GM21367 (cell line): ENCODE results near the gene ABLIM1.

Experiments
- ATAC-seq: cut with Tn5 transposase; IDR thresholded peaks from one replicate; pipeline ENCODE4 v1.9.1; 2021; ENCODE audit not compliant: unreplicated experiment

The ABLIM1 gene

GRCh38 chr10:114648368-114648767 is 9.7 kb downstream of the ABLIM1 start:
- ATAC-seq: no peak

GRCh38 chr10:114647545-114648138 is 10.4 kb downstream of the ABLIM1 start:
- no peak for ATAC-seq

GRCh38 chr10:114646426-114646825 is 11.6 kb downstream of the ABLIM1 start:
- no peak for ATAC-seq

GRCh38 chr10:114645706-114646105 is 12.4 kb downstream of the ABLIM1 start:
- ATAC-seq: no peak

GRCh38 chr10:114643158-114643557 is 14.9 kb downstream of the ABLIM1 start:
- ATAC-seq: no peak

- ATAC-seq: no peak
These were observed 15.3 kb downstream of the ABLIM1 start for GRCh38 chr10:114642729-114643128.

GRCh38 chr10:114638821-114639625 is 19.1 kb downstream of the ABLIM1 start:
- ATAC-seq: no peak

- ATAC-seq: no peak
These were observed 22.1 kb downstream of the ABLIM1 start for GRCh38 chr10:114635797-114636550.

- ATAC-seq: no peak
These were observed 23.0 kb downstream of the ABLIM1 start for GRCh38 chr10:114635101-114635500.

GRCh38 chr10:114634609-114634979 is 23.5 kb downstream of the ABLIM1 start:
- ATAC-seq: no peak

GRCh38 chr10:114632869-114633715 is 25.0 kb downstream of the ABLIM1 start:
- no peak for ATAC-seq

- no peak for ATAC-seq
These were observed 26.2 kb downstream of the ABLIM1 start for GRCh38 chr10:114631666-114632417.

- no peak for ATAC-seq
These were observed 26.9 kb downstream of the ABLIM1 start for GRCh38 chr10:114631090-114631665.

GRCh38 chr10:114629824-114630730 is 28.0 kb downstream of the ABLIM1 start:
- ATAC-seq: no peak

GRCh38 chr10:114629083-114629823 is 28.8 kb downstream of the ABLIM1 start:
- ATAC-seq: no peak

GRCh38 chr10:114628106-114628505 is 30.0 kb downstream of the ABLIM1 start:
- no peak for ATAC-seq

- ATAC-seq: no peak
These were observed 31.2 kb downstream of the ABLIM1 start for GRCh38 chr10:114626841-114627240.
